PFSK-1 (cell line): ENCODE results near the gene RASA1.

Source experiments
- FOXP2 ChIP-seq: optimal IDR thresholded peaks from 2 replicates; pipeline ENCODE3; 2011; ENCODE audit warnings: borderline replicate concordance, control low read depth, inconsistent platforms; ENCODE audit not compliant: insufficient read depth; ENCODE audit errors: extremely low read length, extremely low read depth
- POLR2AphosphoS5 ChIP-seq: IDR thresholded peaks from 2 replicates; pipeline ENCODE4 v1.6.1; 2012; ENCODE audit warnings: low read depth, mild to moderate bottlenecking, control low read depth, low read length, moderate library complexity
- REST ChIP-seq, 2 experiments: IDR thresholded peaks; 2 replicates each; pipeline versions ENCODE4 v1.6.1 to v1.8.0; 2011 to 2012; ENCODE audit warnings: low read depth in 2 of 2, low read length in 2 of 2, control low read depth in 1 of 2, inconsistent platforms in 1 of 2, mild to moderate bottlenecking in 1 of 2, moderate library complexity in 1 of 2; ENCODE audit not compliant: insufficient read depth in 1 of 2
- SIN3A ChIP-seq: IDR thresholded peaks from 2 replicates; pipeline ENCODE4 v1.6.1; 2012; ENCODE audit warnings: mild to moderate bottlenecking, low read length, moderate library complexity, borderline replicate concordance; ENCODE audit not compliant: insufficient read depth
- TAF1 ChIP-seq: IDR thresholded peaks from 2 replicates; pipeline ENCODE4 v1.6.1; 2012; ENCODE audit warnings: low read length, control low read depth, borderline replicate concordance; ENCODE audit not compliant: insufficient read depth

RASA1 gene

GRCh38 chr5:87408204-87408603 lies 140.5 kb downstream of the RASA1 start:
- no peak for TF ChIP-seq FOXP2
- no peak for TF ChIP-seq TAF1
- no peak for TF ChIP-seq POLR2AphosphoS5
- no peak for TF ChIP-seq SIN3A
- no peak for TF ChIP-seq REST (IDR thresholded peaks at IDR 0.05; ENCODE audit: insufficient read depth in 1 of 2, low read depth in 2 of 2, low read length in 2 of 2)

- TF ChIP-seq TAF1, result no peak
- TF ChIP-seq SIN3A, result no peak
- no peak for TF ChIP-seq REST (IDR thresholded peaks at IDR 0.05; ENCODE audit: insufficient read depth in 1 of 2, low read depth in 2 of 2, low read length in 2 of 2)
Measured at GRCh38 chr5:87410931-87411330, 143.2 kb downstream of the RASA1 start.

GRCh38 chr5:87411586-87411972 lies 143.9 kb downstream of the RASA1 start:
- TF ChIP-seq TAF1, result no peak

- TF ChIP-seq TAF1, result no peak
- TF ChIP-seq SIN3A, result no peak
- TF ChIP-seq REST (IDR thresholded peaks at IDR 0.05; ENCODE audit: insufficient read depth in 1 of 2, low read depth in 2 of 2, low read length in 2 of 2), result no peak
- TF ChIP-seq FOXP2, result no peak
Measured at GRCh38 chr5:87411973-87412629, 144.4 kb downstream of the RASA1 start.

- TF ChIP-seq TAF1, result peak; percentile 63; the same call in 1 of the 2 replicates
- TF ChIP-seq SIN3A, result no peak
- no peak for TF ChIP-seq REST (IDR thresholded peaks at IDR 0.05; ENCODE audit: insufficient read depth in 1 of 2, low read depth in 2 of 2, low read length in 2 of 2)
- TF ChIP-seq POLR2AphosphoS5, result peak; percentile 67
- peak; percentile 97 for TF ChIP-seq FOXP2
Measured at GRCh38 chr5:87412630-87413342, 145.1 kb downstream of the RASA1 start, which contains the start of gene CCNH. CCNH (minus strand) TSS chr5:87412930; CDS start chr5:87412794, 136 bp downstream.
